ENCODE results near the gene CORO2B.

- TF ChIP-seq POLR2A (IDR thresholded peaks at IDR 0.05) (no peak), CTCF (IDR thresholded peaks at IDR 0.05) (no peak)
Observed at GRCh38 chr15:68678746-68679145, 100.0 kb downstream of the CORO2B start.

All from uterus (tissue), 2 donors.